ENCODE measurements around the gene KIF1A.
"Not testable (repeated sequence)": the region's sequence is repeated elsewhere in the genome, so short reads cannot be mapped to it uniquely, and the experiment has no call there.

Gene KIF1A

GRCh38 chr2:240702640-240703011 is 117.4 kb downstream of the KIF1A start:
- Histone ChIP-seq H3K4me1 (ENCODE audit: control insufficient read depth, insufficient read depth, low read length) (no peaks in the 10 kb centered on the region), H3K9me3 (ENCODE audit: control insufficient read depth, insufficient read depth, low read length) (no peaks in the 10 kb centered on the region), H3K27me3 (ENCODE audit: control insufficient read depth, insufficient read depth, low read length) (no peaks in the 10 kb centered on the region), H3K9ac (ENCODE audit: low read depth, low read length) (no peak overlapping the region), H3K27ac (ENCODE audit: low read depth, low read length) (no peak overlapping the region), H3K4me3 (ENCODE audit: low read depth, low read length) (no peak overlapping the region), H3K36me3 (ENCODE audit: control insufficient read depth, insufficient read depth, low read length) (no peaks in the 10 kb centered on the region)

DNA sequence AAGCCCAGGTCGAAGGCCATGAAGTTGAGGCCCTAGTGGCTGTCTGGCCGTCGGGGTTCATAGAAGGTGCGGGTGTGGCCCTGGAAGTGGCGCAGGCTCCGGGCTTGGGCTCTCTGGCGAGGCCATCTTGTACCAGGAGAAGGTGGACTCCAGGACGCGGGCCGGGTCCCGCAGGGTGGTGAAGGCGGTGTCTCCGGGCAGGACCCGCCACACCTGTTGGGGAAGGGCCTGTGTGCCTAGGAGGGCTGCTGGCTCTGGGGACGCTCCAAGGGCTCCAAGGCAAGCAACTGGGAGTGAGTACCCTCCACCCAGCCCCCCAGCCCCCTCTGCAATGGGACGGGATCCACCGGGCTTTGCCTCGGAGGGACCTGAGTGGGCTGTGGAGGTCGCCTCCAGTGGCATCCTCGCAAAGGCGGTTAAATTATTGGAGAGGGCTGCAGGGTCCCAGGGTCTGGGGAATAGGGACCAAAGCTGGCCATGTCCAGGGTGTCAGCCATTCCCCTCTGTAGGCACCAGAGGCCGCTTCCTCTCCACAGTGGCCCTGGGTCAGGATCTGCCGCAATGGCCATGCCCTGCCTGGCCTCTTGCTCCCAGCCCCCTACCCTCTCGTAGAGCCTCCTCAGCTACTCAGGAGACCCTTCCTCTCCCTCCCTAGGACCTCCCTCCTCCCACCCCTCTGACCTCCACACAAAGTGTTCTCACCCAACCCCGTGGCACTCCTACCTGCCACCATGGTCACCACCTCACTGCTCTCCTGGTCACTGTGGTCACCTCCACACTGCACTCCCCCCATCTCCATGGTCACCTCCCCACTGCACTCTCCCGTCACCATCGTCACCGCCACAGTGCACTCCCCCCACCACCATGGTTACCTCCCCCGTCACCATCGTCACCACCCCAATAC is 118.0 kb downstream of the KIF1A start:
- H3K27me3 ChIP-seq (ENCODE audit: control insufficient read depth, insufficient read depth, low read length): no peaks in the 10 kb centered on the region
- no peaks in the 10 kb centered on the region for H3K4me1 ChIP-seq (ENCODE audit: control insufficient read depth, insufficient read depth, low read length)
- H3K9ac ChIP-seq (ENCODE audit: low read depth, low read length): no peak overlapping the region
- H3K9me3 ChIP-seq (ENCODE audit: control insufficient read depth, insufficient read depth, low read length): no peaks in the 10 kb centered on the region
- no peaks in the 10 kb centered on the region for H3K36me3 ChIP-seq (ENCODE audit: control insufficient read depth, insufficient read depth, low read length)
- no peak overlapping the region for H3K4me3 ChIP-seq (ENCODE audit: low read depth, low read length)
- no peak overlapping the region for H3K27ac ChIP-seq (ENCODE audit: low read depth, low read length)

DNA sequence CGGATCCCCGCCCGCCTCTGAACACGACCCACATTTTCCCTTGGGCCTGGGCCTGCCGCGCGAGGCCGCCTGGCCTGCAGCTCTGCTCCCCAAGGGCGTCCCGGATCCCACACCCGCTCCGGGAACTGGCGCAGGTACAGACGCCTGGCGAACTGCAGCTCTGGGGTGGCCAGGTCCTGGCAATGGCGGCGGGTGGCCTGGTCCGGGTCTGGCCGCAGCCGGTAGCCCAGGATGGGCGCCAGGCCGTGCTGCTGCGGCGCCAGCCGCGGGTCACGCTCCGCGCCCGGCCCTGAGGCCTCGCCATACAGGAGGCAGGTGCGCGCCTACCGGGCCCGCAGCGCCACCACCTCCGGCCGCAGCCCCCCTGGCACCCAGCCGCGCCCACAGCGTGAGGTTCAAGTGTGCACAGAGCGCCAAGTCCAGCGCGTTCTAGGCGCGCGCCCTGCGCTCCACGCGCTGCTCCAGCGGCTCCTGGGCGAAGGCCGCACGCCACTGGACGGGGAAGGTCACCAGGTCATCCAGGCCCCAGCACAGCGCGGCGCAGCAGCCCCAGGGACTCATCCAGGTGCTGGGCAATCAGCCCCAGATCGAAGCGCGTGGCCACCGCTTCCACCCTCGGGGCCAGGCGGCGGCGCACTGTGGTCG is 118.8 kb downstream of the KIF1A start:
- Histone ChIP-seq H3K4me3 (ENCODE audit: low read depth, low read length) (no peak overlapping the region), H3K9ac (ENCODE audit: low read depth, low read length) (no peak overlapping the region), H3K9me3 (ENCODE audit: control insufficient read depth, insufficient read depth, low read length) (no peaks in the 10 kb centered on the region), H3K27ac (ENCODE audit: low read depth, low read length) (no peak overlapping the region), H3K4me1 (ENCODE audit: control insufficient read depth, insufficient read depth, low read length) (no peaks in the 10 kb centered on the region), H3K27me3 (ENCODE audit: control insufficient read depth, insufficient read depth, low read length) (no peaks in the 10 kb centered on the region), H3K36me3 (ENCODE audit: control insufficient read depth, insufficient read depth, low read length) (no peaks in the 10 kb centered on the region)

DNA sequence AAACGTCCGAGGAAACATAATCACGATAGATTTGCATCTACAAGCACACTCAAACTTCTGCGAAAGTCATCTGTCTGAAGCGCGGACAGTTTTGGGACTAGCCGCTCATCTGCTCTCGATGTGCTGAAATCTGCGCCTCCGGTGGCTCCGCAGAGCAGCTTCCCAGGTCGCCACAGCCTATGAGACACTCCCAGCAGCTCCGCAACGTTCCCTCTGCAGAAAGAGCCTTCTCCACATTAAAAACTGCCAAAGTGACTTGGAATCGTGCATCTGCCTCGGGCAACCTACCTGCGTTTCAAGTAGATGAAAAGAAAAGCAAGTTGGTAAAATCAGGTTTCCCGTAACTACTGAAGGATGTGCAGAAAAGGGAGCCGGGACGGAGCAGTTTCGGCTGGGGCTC is 119.4 kb downstream of the KIF1A start:
- not testable (repeated sequence) for H3K27ac ChIP-seq (ENCODE audit: low read depth, low read length); H3K36me3 ChIP-seq (ENCODE audit: control insufficient read depth, insufficient read depth, low read length); H3K27me3 ChIP-seq (ENCODE audit: control insufficient read depth, insufficient read depth, low read length); H3K4me1 ChIP-seq (ENCODE audit: control insufficient read depth, insufficient read depth, low read length); H3K9me3 ChIP-seq (ENCODE audit: control insufficient read depth, insufficient read depth, low read length); H3K9ac ChIP-seq (ENCODE audit: low read depth, low read length); H3K4me3 ChIP-seq (ENCODE audit: low read depth, low read length)

- not testable (repeated sequence) for H3K27ac ChIP-seq (ENCODE audit: low read depth, low read length); H3K9me3 ChIP-seq (ENCODE audit: control insufficient read depth, insufficient read depth, low read length); H3K27me3 ChIP-seq (ENCODE audit: control insufficient read depth, insufficient read depth, low read length); H3K9ac ChIP-seq (ENCODE audit: low read depth, low read length); H3K36me3 ChIP-seq (ENCODE audit: control insufficient read depth, insufficient read depth, low read length); H3K4me3 ChIP-seq (ENCODE audit: low read depth, low read length); H3K4me1 ChIP-seq (ENCODE audit: control insufficient read depth, insufficient read depth, low read length)
Observed at GRCh38 chr2:240699835-240700234, 120.2 kb downstream of the KIF1A start.

- H3K9me3 ChIP-seq (ENCODE audit: control insufficient read depth, insufficient read depth, low read length); H3K27me3 ChIP-seq (ENCODE audit: control insufficient read depth, insufficient read depth, low read length); H3K9ac ChIP-seq (ENCODE audit: low read depth, low read length); H3K27ac ChIP-seq (ENCODE audit: low read depth, low read length); H3K36me3 ChIP-seq (ENCODE audit: control insufficient read depth, insufficient read depth, low read length); H3K4me1 ChIP-seq (ENCODE audit: control insufficient read depth, insufficient read depth, low read length); H3K4me3 ChIP-seq (ENCODE audit: low read depth, low read length): not testable (repeated sequence)
Observed at GRCh38 chr2:240698852-240699561, 121.0 kb downstream of the KIF1A start.

GRCh38 chr2:240696469-240696868 is 123.5 kb downstream of the KIF1A start:
- H3K4me1 ChIP-seq (ENCODE audit: control insufficient read depth, insufficient read depth, low read length); H3K9me3 ChIP-seq (ENCODE audit: control insufficient read depth, insufficient read depth, low read length); H3K4me3 ChIP-seq (ENCODE audit: low read depth, low read length); H3K36me3 ChIP-seq (ENCODE audit: control insufficient read depth, insufficient read depth, low read length); H3K27me3 ChIP-seq (ENCODE audit: control insufficient read depth, insufficient read depth, low read length); H3K27ac ChIP-seq (ENCODE audit: low read depth, low read length); H3K9ac ChIP-seq (ENCODE audit: low read depth, low read length): not testable (repeated sequence)

- not testable (repeated sequence) for H3K27me3 ChIP-seq (ENCODE audit: control insufficient read depth, insufficient read depth, low read length); H3K4me3 ChIP-seq (ENCODE audit: low read depth, low read length); H3K4me1 ChIP-seq (ENCODE audit: control insufficient read depth, insufficient read depth, low read length); H3K9ac ChIP-seq (ENCODE audit: low read depth, low read length); H3K36me3 ChIP-seq (ENCODE audit: control insufficient read depth, insufficient read depth, low read length); H3K27ac ChIP-seq (ENCODE audit: low read depth, low read length); H3K9me3 ChIP-seq (ENCODE audit: control insufficient read depth, insufficient read depth, low read length)
Observed at GRCh38 chr2:240695593-240695992, 124.4 kb downstream of the KIF1A start.

DNA sequence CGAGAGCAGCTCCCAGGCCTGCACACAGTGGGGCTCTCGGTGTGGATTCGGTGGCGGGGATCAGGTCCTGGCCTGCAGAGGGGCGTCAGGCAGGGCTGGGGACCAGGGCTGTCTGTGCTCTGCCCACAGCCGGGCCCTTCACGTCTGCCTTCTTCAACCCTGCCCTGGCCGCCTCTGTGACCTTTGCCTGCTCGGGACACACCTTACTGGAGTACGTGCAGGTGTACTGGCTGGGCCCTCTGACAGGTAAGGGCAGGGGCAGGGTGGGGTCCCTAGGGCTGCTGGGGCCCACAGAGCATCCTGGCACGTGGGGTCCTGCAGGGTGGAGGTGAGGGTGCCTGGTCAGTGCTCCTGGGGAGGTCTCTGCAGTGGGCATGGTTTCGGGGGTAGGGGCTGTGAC is 125.7 kb downstream of the KIF1A start:
- H3K27me3 ChIP-seq (ENCODE audit: control insufficient read depth, insufficient read depth, low read length); H3K36me3 ChIP-seq (ENCODE audit: control insufficient read depth, insufficient read depth, low read length); H3K27ac ChIP-seq (ENCODE audit: low read depth, low read length); H3K4me3 ChIP-seq (ENCODE audit: low read depth, low read length); H3K4me1 ChIP-seq (ENCODE audit: control insufficient read depth, insufficient read depth, low read length); H3K9me3 ChIP-seq (ENCODE audit: control insufficient read depth, insufficient read depth, low read length); H3K9ac ChIP-seq (ENCODE audit: low read depth, low read length): not testable (repeated sequence)

GRCh38 chr2:240692583-240693561 is 127.1 kb downstream of the KIF1A start:
- not testable (repeated sequence) for H3K4me3 ChIP-seq (ENCODE audit: low read depth, low read length); H3K9ac ChIP-seq (ENCODE audit: low read depth, low read length); H3K36me3 ChIP-seq (ENCODE audit: control insufficient read depth, insufficient read depth, low read length); H3K27ac ChIP-seq (ENCODE audit: low read depth, low read length); H3K4me1 ChIP-seq (ENCODE audit: control insufficient read depth, insufficient read depth, low read length); H3K27me3 ChIP-seq (ENCODE audit: control insufficient read depth, insufficient read depth, low read length); H3K9me3 ChIP-seq (ENCODE audit: control insufficient read depth, insufficient read depth, low read length)

All from HUES48 (cell line).